Measurements from ENCODE around the gene LYPD6. TPM values are rescaled to one million over a fixed set of nuclear protein-coding genes. Genes with fewer than 3 reads are reported as not detected.

The LYPD6 gene
- total and polyA plus RNA-seq, 2 donors (not counting 3 experiments of a cell fraction or from before 2014, with no cell fraction given) = 3.0 to 4.0 TPM

GRCh38 chr2:149423630-149424029 is 93.2 kb downstream of the LYPD6 start:
- H3K9me1 ChIP-seq (replicated peaks; ENCODE audit: control insufficient read depth, extremely low read depth, insufficient read depth, low read length) = no peaks in the 10 kb centered on the region
- no peaks in the 10 kb centered on the region for H3K9me3 ChIP-seq (replicated peaks; ENCODE audit: control insufficient read depth, insufficient read depth, low read length)
- no peak overlapping the region for H3K9ac ChIP-seq (replicated peaks; ENCODE audit: extremely low read depth, insufficient read depth, low read length)
- dilution Hi-C loops (cut with MboI; ENCODE audit: extremely low pct_ligation_motif_present, low sequenced_read_pairs) (no loop called here), intact Hi-C loops (cut with micrococcal nuclease) (no loop called here)
- no peak overlapping the region for H3K27ac ChIP-seq (ENCODE audit: insufficient read depth, low read depth, low read length)
- TF ChIP-seq POLR2AphosphoS5 (IDR thresholded peaks at IDR 0.05; ENCODE audit: insufficient read depth, low read depth, low read length) = no peak
- no peak for TF ChIP-seq POLR2A (IDR thresholded peaks at IDR 0.05; ENCODE audit: low read depth, low read length)
- no peak for TF ChIP-seq MYC (IDR thresholded peaks at IDR 0.05; ENCODE audit: low read depth, low read length)
- no peak for TF ChIP-seq CTCF (IDR thresholded peaks at IDR 0.05; ENCODE audit: extremely low read depth in 1 of 2, insufficient read depth in 1 of 2, low read depth in 1 of 2, low read length in 2 of 2)
- no peak for TF ChIP-seq FOS (IDR thresholded peaks at IDR 0.05; ENCODE audit: borderline replicate concordance, insufficient read depth, low read length)
- no peak for TF ChIP-seq GATA2 (IDR thresholded peaks at IDR 0.05; ENCODE audit: insufficient read depth, insufficient read length, low read depth, low read length)
- no peak for TF ChIP-seq EZH2 (IDR thresholded peaks at IDR 0.05; ENCODE audit: borderline replicate concordance, low read depth, low read length, severe bottlenecking)
- TF ChIP-seq MAX (IDR thresholded peaks at IDR 0.05; ENCODE audit: insufficient read depth, insufficient read length) = no peak
- TF ChIP-seq JUN (IDR thresholded peaks at IDR 0.05; ENCODE audit: borderline replicate concordance, insufficient read depth, insufficient read length, low read depth) = no peak
- H3K79me2 ChIP-seq (ENCODE audit: control insufficient read depth, insufficient read depth, low read length) = no peaks in the 10 kb centered on the region
- no peak for FAIRE-seq
- no peaks in the 10 kb centered on the region for H3K4me1 ChIP-seq (ENCODE audit: control insufficient read depth, extremely low read depth, insufficient read depth, low read length)
- no peaks in the 10 kb centered on the region for H3K27me3 ChIP-seq (ENCODE audit: control insufficient read depth in 2 of 2, insufficient read depth in 2 of 2, low read length in 2 of 2)
- BruUV-seq (replicated peaks) = no TSS peak
- CTCF ChIA-PET = interaction anchor here (1.1 kb wide), 1 partner anchor 22 kb away, joined by 3 read pairs; no protein-coding TSS in a partner anchor
- no peak overlapping the region for H2AFZ ChIP-seq (ENCODE audit: low read depth, low read length)
- no peaks in the 10 kb centered on the region for H4K20me1 ChIP-seq (replicated peaks; ENCODE audit: control insufficient read depth, extremely low read depth, insufficient read depth, low read length)
- no peak overlapping the region for H3K4me3 ChIP-seq (replicated peaks in 1 of 3; ENCODE audit: insufficient read depth in 1 of 3, low read depth in 1 of 3, low read length in 3 of 3)
- DNase-seq (ENCODE audit: low read depth, low spot score) = no peak
- no peak overlapping the region for H3K4me2 ChIP-seq (ENCODE audit: insufficient read depth, low read length)
- no peaks in the 10 kb centered on the region for H3K36me3 ChIP-seq (ENCODE audit: control insufficient read depth in 2 of 2, extremely low read depth in 1 of 2, insufficient read depth in 2 of 2, low read length in 2 of 2)
- POLR2A ChIA-PET = no interaction called here

Measured in endothelial cell of umbilical vein (primary cell).